Naive thymus-derived CD8-positive, alpha-beta T cell (primary cell): ENCODE measurements around the gene EPS8. TPM values are rescaled to one million over a fixed set of nuclear protein-coding genes. Genes with fewer than 3 reads are reported as not detected.

Experiments used
- ATAC-seq, 2 donors: fragments of 150-1000 bp; cut with Tn5 transposase in 1 of 2; sonication (Bioruptor Pico), chemical (Tn5 transposase) in 1 of 2; 1 replicate in 1 of 2; 2 replicates in 1 of 2; pipeline ENCODE4 v1.10.0; 2021; ENCODE audit warnings: mild to moderate bottlenecking in 2 of 2, moderate library complexity in 2 of 2
- POLR2A ChIA-PET: fragments of 350-600 bp; sonication (Branson Sonifier 250); formaldehyde crosslinking; loops from one replicate; lab custom pipeline; 2021; ENCODE audit warnings: antibody characterized with exemption; lab: Charles Lee
- DNase-seq, 10 donors: peaks; one replicate each; pipeline versions ENCODE4 v3.0.0 to v3.0.0-alpha.2; 2020 to 2022
- H3K27ac Mint-ChIP-seq, 10 donors: one replicate each; pipeline ENCODE4 v1.8.0; 2020 to 2022; ENCODE audit warnings: mild to moderate bottlenecking in 10 of 10, mixed read lengths in 10 of 10, moderate library complexity in 4 of 10, inconsistent platforms in 1 of 10
- H3K27me3 Mint-ChIP-seq, 5 donors: one replicate each; pipeline ENCODE4 v1.8.0; 2021 to 2022; ENCODE audit warnings: mixed read lengths in 5 of 5
- H3K36me3 Mint-ChIP-seq, 3 donors: one replicate each; pipeline ENCODE4 v1.8.0; 2020 to 2022; ENCODE audit warnings: mixed read lengths in 3 of 3, mild to moderate bottlenecking in 2 of 3, inconsistent platforms in 1 of 3
- H3K4me1 Mint-ChIP-seq, 4 donors: one replicate each; pipeline ENCODE4 v1.8.0; 2021 to 2022; ENCODE audit warnings: mixed read lengths in 4 of 4
- H3K4me3 Mint-ChIP-seq, 10 donors: one replicate each; pipeline ENCODE4 v1.8.0; 2020 to 2022; ENCODE audit warnings: mild to moderate bottlenecking in 10 of 10, mixed read lengths in 10 of 10, moderate library complexity in 6 of 10, inconsistent platforms in 1 of 10
- H3K9me3 Mint-ChIP-seq, 9 donors: one replicate each; pipeline ENCODE4 v1.8.0; 2020 to 2022; ENCODE audit warnings: mixed read lengths in 9 of 9, mild to moderate bottlenecking in 3 of 9, inconsistent platforms in 1 of 9, moderate library complexity in 1 of 9
- polyA plus RNA-seq, 3 donors: library from polyadenylated mRNA; unstranded; fragments of 300-500 nt; fragmentation: Illumina TruSeq; gene quantifications; one replicate each; pipeline ENCODE4 v1.2.3, GENCODE V29; 2021
- total RNA-seq, 8 experiments: library from RNA in 2 of 8; stranded (reverse) in 2 of 8; gene quantifications; one replicate each; pipeline ENCODE4 v1.2.3 and lab custom pipeline; 2021 to 2026

EPS8 gene
- total and polyA plus RNA-seq, 5 experiments from 2014 or later: 0.81 to 1.6 (median 1.2) TPM

DNA sequence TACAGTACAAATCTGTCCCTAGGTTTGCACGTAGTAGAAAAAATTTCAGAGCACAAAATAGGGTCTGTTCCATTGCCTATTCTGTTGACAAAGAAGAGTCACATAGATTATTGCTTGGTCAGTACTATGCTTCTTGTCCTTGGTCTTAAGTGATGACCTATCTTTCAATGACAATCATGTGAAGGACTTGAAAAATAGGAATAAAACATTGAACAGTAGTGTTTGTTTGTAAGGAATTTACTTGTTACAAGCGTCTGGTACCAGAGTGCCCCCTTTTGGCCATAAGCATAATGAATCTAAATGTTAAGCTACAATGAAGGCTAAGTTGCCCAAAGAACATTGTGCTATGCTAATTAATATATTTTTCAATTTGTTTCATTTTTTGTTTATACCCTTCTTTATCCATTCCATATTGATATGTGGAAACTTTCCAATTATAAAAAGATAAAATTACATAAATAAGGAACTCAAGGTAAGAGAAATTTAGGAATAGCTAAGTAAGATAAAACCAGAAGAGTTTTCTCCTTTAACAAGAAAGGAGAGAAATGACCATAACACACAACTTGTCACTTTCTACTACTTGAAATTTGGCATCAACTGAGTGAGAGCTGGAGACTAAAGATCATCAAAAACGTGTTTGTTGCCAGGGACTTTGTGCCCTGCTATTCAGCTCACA lies 204.7 kb downstream of the EPS8 start:
- no peaks in the 10 kb centered on the region for H3K9me3 Mint-ChIP-seq
- H3K27ac Mint-ChIP-seq: no peak overlapping the region
- H3K36me3 Mint-ChIP-seq: peaks cover 0 to 7% (median 6%) of the 10 kb centered on the region in 3 donors
- peaks cover 2 to 8% (median 6%) of the 10 kb centered on the region in 4 donors for H3K4me1 Mint-ChIP-seq
- DNase-seq (peak in 7 of 10 donors; percentile 8 to 72 (median 28)), ATAC-seq (peak; percentile 52 to 53)
- H3K27me3 Mint-ChIP-seq: no peaks in the 10 kb centered on the region
- no peak overlapping the region for H3K4me3 Mint-ChIP-seq
- POLR2A ChIA-PET: interaction anchor here (0.5 to 2.5 kb wide), 6 partner anchors 14 to 207 kb away, joined by 3 to 16 read pairs (median 4); no protein-coding TSS in a partner anchor

- DNase-seq (no peak), ATAC-seq (no peak)
- Mint-ChIP-seq H3K4me3 (no peak overlapping the region), H3K27me3 (no peaks in the 10 kb centered on the region), H3K36me3 (peaks cover 0 to 7% (median 6%) of the 10 kb centered on the region in 3 donors), H3K27ac (no peak overlapping the region), H3K4me1 (peaks cover 2 to 8% (median 6%) of the 10 kb centered on the region in 4 donors), H3K9me3 (no peaks in the 10 kb centered on the region)
- POLR2A ChIA-PET: interaction anchor here (0.8 to 2.5 kb wide), 4 partner anchors 13 to 54 kb away, joined by 3 to 16 read pairs (median 4); no protein-coding TSS in a partner anchor
Measured at GRCh38 chr12:15583804-15584203, 205.4 kb downstream of the EPS8 start.

GRCh38 chr12:15581006-15581405 lies 208.2 kb downstream of the EPS8 start:
- DNase-seq (no peak), ATAC-seq (no peak)
- Mint-ChIP-seq H3K36me3 (peaks cover 0 to 6% (median 0%) of the 10 kb centered on the region in 3 donors), H3K27me3 (no peaks in the 10 kb centered on the region), H3K9me3 (peaks cover 0 to 2% (median 0%) of the 10 kb centered on the region in 9 donors), H3K4me3 (no peak overlapping the region), H3K4me1 (peaks cover 3 to 14% (median 11%) of the 10 kb centered on the region in 4 donors), H3K27ac (peak overlapping the region in 2 of 10 donors; percentile 52 to 56)
- POLR2A ChIA-PET: interaction anchor here (1.0 kb wide), 1 partner anchor 47 kb away, joined by 3 read pairs; no protein-coding TSS in a partner anchor

DNA sequence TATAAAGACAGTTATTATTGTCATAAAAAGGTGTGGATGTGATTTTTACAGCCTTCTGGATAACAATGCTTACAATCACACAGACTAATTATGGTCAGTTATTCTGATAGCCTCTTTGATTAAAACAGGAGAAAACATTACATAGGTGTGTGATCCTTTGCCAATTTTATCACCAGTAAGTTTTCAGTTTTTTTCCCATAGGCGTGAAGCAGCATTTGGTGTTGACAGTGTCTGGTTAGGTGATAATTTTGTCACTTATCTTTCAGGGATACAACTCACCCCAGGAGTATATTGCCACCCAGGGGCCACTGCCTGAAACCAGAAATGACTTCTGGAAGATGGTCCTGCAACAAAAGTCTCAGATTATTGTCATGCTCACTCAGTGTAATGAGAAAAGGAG lies 208.8 kb downstream of the EPS8 start:
- Mint-ChIP-seq H3K4me1 (peaks cover 5 to 19% (median 14%) of the 10 kb centered on the region in 4 donors), H3K27me3 (no peaks in the 10 kb centered on the region), H3K27ac (peak overlapping the region in 2 of 10 donors; percentile 0 to 39), H3K4me3 (no peak overlapping the region), H3K9me3 (peaks cover 0 to 8% (median 0%) of the 10 kb centered on the region in 9 donors), H3K36me3 (peaks cover 0 to 11% (median 5%) of the 10 kb centered on the region in 3 donors)
- POLR2A ChIA-PET: interaction anchor here (1.4 kb wide), 1 partner anchor 46 kb away, joined by 7 read pairs; no protein-coding TSS in a partner anchor
- DNase-seq (peak in 8 of 10 donors; percentile 4 to 77 (median 30)), ATAC-seq (peak; percentile 57 to 70)

GRCh38 chr12:15575671-15576541 lies 213.3 kb downstream of the EPS8 start:
- Mint-ChIP-seq H3K9me3 (peaks cover 0 to 10% (median 1%) of the 10 kb centered on the region in 9 donors), H3K4me3 (no peak overlapping the region), H3K4me1 (peaks cover 5 to 30% (median 23%) of the 10 kb centered on the region in 4 donors), H3K27me3 (no peaks in the 10 kb centered on the region), H3K27ac (peak overlapping the region in 5 of 10 donors; percentile 16 to 68 (median 54)), H3K36me3 (peaks cover 0 to 13% (median 9%) of the 10 kb centered on the region in 3 donors)
- no peak for DNase-seq
- POLR2A ChIA-PET: no interaction called here
- no peak for ATAC-seq

- POLR2A ChIA-PET: interaction anchor here (0.7 to 1.8 kb wide), 3 partner anchors 12 to 39 kb away, joined by 4 to 6 read pairs (median 5); no protein-coding TSS in a partner anchor
- Mint-ChIP-seq H3K27me3 (no peaks in the 10 kb centered on the region), H3K27ac (peak overlapping the region in 1 of 10 donors; percentile 19), H3K4me3 (no peak overlapping the region), H3K9me3 (peaks cover 0 to 10% (median 1%) of the 10 kb centered on the region in 9 donors), H3K36me3 (peaks cover 0 to 10% (median 9%) of the 10 kb centered on the region in 3 donors), H3K4me1 (peaks cover 7 to 42% (median 28%) of the 10 kb centered on the region in 4 donors)
- ATAC-seq: no peak
- no peak for DNase-seq
Measured at GRCh38 chr12:15574353-15574752, 214.8 kb downstream of the EPS8 start.

Other genes starting within 250 kb of the EPS8 start
- 10 to 100 TPM; 49.6 to 54.3 TPM for gene STRAP, start 93.0 kb upstream of the EPS8 start, total RNA-seq
- gene STRAP, start 93.0 kb upstream of the EPS8 start, polyA plus RNA-seq: 100 to 1,000 TPM in 2 of 3 donors, 10 to 100 TPM in 1; 99.2 to 126 (median 112) TPM
- gene DERA, start 121.9 kb upstream of the EPS8 start, total RNA-seq: 10 to 100 TPM; 12.4 to 14.1 TPM
- 10 to 100 TPM; 22.8 to 28.5 (median 26.7) TPM for gene DERA, start 121.9 kb upstream of the EPS8 start, polyA plus RNA-seq